Heart left ventricle (tissue), 13 donors: Measurements from ENCODE around the gene ZCCHC18.

Experiments
- CTCF ChIP-seq, 12 donors: fragments of 200-600 bp; sonication (generic) in 4 of 12; IDR thresholded peaks; one replicate each; pipeline versions ENCODE4 v1.5.0 to v1.8.0; 2018 to 2022; ENCODE audit warnings: antibody characterized with exemption in 12 of 12, mild to moderate bottlenecking in 5 of 12
- POLR2A ChIP-seq, 2 donors: fragments of 450-650 bp; IDR thresholded peaks; one replicate each; pipeline ENCODE4 v1.6.1; 2017; ENCODE audit warnings: antibody characterized with exemption in 2 of 2, mild to moderate bottlenecking in 2 of 2, moderate library complexity in 2 of 2
- donor health status: ischemic (EF 13 %, LVEDD 7.1; RV severe dilation, severe dysfunction).
- donor health status: DM: no; HTN: yes; CAD: no.
- donor health status: DM: no; HTN: no; CAD: no.
- donor health status: ischemic (EF 25% LVEDD 6.9; RV normal size, moderate dysfunction).
- donor health status: ischemic (EF 25% LVEDD 5.7; RV mildly dilated, moderate dysfunction).
- donor health status: ischemic (EF 35%, LVEDD 5.7; RV mildly dilated, moderate dysfunction).
- donor health status: nonischemic (EF 11% LVEDD 7.7; RV severe dilation, severe dysfunction).
- donor health status: DM: yes; HTN: yes; CAD: no.
- donor health status: PGD.
- donor health status: ischemic (EF 29% LVEDD 5.4; RV normal size, mild dysfunction).
- donor health status: nonischemic (EF 23%, LVEDD 6.1; RV moderate dilation, normal function).

- peak; percentile 41 to 72 (median 58) for TF ChIP-seq CTCF (IDR thresholded peaks at IDR 0.05)
- no peak for TF ChIP-seq POLR2A (IDR thresholded peaks at IDR 0.05)
These were observed 14.0 kb upstream of the ZCCHC18 start for GRCh38 chrX:104098151-104098808.
